ENCODE results near the gene GNPAT. TPM values are rescaled to one million over a fixed set of nuclear protein-coding genes. Genes with fewer than 3 reads are reported as not detected.

The GNPAT gene
- total and polyA plus RNA-seq, 2 of the 4 experiments (the other 2 are of a cell fraction): 17.2 to 36.0 TPM

- Histone ChIP-seq H4K8ac (ENCODE audit: low read depth in 2 of 2, low read length in 2 of 2) (no peak overlapping the region), H2AK5ac (ENCODE audit: low read depth, low read length) (no peak overlapping the region), H4K91ac (ENCODE audit: insufficient read depth, low read depth, low read length) (no peak overlapping the region), H3K4me1 (ENCODE audit: control insufficient read depth, insufficient read depth, low read length) (no peaks in the 10 kb centered on the region), H4K20me1 (ENCODE audit: insufficient read depth, low read length) (no peaks in the 10 kb centered on the region; the same call in 1 of the 2 replicates), H3K4ac (ENCODE audit: low read depth, low read length) (no peak overlapping the region), H2AK9ac (replicated peaks; ENCODE audit: low read depth, low read length, poor library complexity) (no peak overlapping the region), H3K23ac (ENCODE audit: low read depth, low read length) (no peak overlapping the region), H2BK120ac (ENCODE audit: low read depth, low read length) (no peak overlapping the region), H3K36me3 (ENCODE audit: control insufficient read depth, insufficient read depth, low read length) (peaks cover 10% of the 10 kb centered on the region), H2AFZ (replicated peaks; ENCODE audit: low read length, poor library complexity) (no peak overlapping the region), H3K9me1 (ENCODE audit: insufficient read depth, low read length) (0 out of 2 replicates have a peak, but pooled peaks cover 3% of the 10 kb centered on the region), H3K27me3 (ENCODE audit: control insufficient read depth, insufficient read depth, low read length) (no peaks in the 10 kb centered on the region), H4K5ac (ENCODE audit: low read depth, low read length) (no peak overlapping the region), H2BK15ac (ENCODE audit: low read depth, low read length) (no peak overlapping the region), H3K79me1 (ENCODE audit: low read depth in 1 of 2, low read length in 2 of 2) (peaks cover 38 to 42% of the 10 kb centered on the region in 2 experiments), H3K14ac (replicated peaks; ENCODE audit: low read depth, low read length) (no peak overlapping the region), H3K56ac (ENCODE audit: extremely low read depth, insufficient read depth, low read length) (no peak overlapping the region), H3K27ac (ENCODE audit: insufficient read depth, low read length) (no peak overlapping the region), H3K9me3 (ENCODE audit: control insufficient read depth, insufficient read depth, low read length) (no peaks in the 10 kb centered on the region), H3K9ac (ENCODE audit: low read depth, low read length) (no peak overlapping the region), H2BK20ac (ENCODE audit: low read depth, low read length) (no peak overlapping the region), H3K4me3 (ENCODE audit: insufficient read depth, low read depth, low read length) (no peak overlapping the region), H3K18ac (ENCODE audit: low read depth, low read length) (no peak overlapping the region), H3K4me2 (ENCODE audit: low read depth, low read length) (no peak overlapping the region), H2BK5ac (ENCODE audit: low read depth, low read length, poor library complexity, severe bottlenecking) (no peak overlapping the region)
- 83% methylated on average over 1 of the region's 9 CpGs; no CpG with 5 or more reads in 1 of the 2 experiments for WGBS, 2 experiments (ENCODE audit: extremely low coverage in 2 of 2, insufficient read length in 1 of 2)
- in situ Hi-C loops (cut with MboI; ENCODE audit: low sequenced_read_pairs) (no loop called here), intact Hi-C loops (cut with micrococcal nuclease) (no loop called here), dilution Hi-C loops (cut with HindIII; ENCODE audit: low sequenced_read_pairs, unreplicated experiment) (no loop called here)
- ATAC-seq (ENCODE audit: low read depth) (no peak), DNase-seq (no peak)
- ChIA-PET CTCF (interaction anchor here (0.6 kb wide), 1 partner anchor 1522 kb away, joined by 3 read pairs; no protein-coding TSS in a partner anchor), POLR2A (ENCODE audit: unreplicated experiment) (no interaction called here)
- BruUV-seq (replicated peaks): no TSS peak
- TF ChIP-seq MAZ (IDR thresholded peaks at IDR 0.05; ENCODE audit: borderline replicate concordance, low read depth, low read length) (no peak), RCOR1 (IDR thresholded peaks at IDR 0.05; ENCODE audit: insufficient replicate concordance, low read length) (no peak), SMC3 (IDR thresholded peaks at IDR 0.05; ENCODE audit: low read depth, low read length) (no peak), MAFK (IDR thresholded peaks at IDR 0.05; ENCODE audit: low read depth, low read length) (no peak)
- TF ChIP-seq, protein P1, sequence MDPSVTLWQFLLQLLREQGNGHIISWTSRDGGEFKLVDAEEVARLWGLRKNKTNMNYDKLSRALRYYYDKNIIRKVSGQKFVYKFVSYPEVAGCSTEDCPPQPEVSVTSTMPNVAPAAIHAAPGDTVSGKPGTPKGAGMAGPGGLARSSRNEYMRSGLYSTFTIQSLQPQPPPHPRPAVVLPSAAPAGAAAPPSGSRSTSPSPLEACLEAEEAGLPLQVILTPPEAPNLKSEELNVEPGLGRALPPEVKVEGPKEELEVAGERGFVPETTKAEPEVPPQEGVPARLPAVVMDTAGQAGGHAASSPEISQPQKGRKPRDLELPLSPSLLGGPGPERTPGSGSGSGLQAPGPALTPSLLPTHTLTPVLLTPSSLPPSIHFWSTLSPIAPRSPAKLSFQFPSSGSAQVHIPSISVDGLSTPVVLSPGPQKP (IDR thresholded peaks at IDR 0.05; ENCODE audit: borderline replicate concordance, low read depth, low read length): no peak
Measured at GRCh38 chr1:231236938-231237337, 4.1 kb upstream of the GNPAT start.
